ENCODE data around the gene CDH3.

The CDH3 gene

DNA sequence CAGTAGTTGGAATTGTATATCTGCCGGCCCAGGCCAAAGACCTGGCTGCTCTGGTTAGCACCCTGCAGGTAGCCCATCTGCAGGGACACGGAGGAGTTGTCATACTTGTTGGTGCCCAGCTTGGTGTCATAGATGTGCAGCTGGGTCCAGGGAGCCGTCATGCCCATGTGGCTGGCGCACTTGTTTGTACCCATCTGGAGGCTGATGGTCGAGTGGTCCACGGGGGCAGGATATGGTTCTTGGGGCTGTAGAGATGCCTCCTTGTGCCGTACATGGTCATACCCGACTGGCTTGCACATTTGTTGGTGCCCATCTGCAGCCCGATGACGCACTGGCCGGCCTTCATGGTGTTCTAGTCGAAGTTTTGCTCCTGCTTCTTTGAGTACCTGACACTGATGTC lies 6.0 kb downstream of the CDH3 start:
- H3K27ac ChIP-seq (ENCODE audit: low read depth, low read length) = no peak overlapping the region
- H3K36me3 ChIP-seq (ENCODE audit: insufficient read depth, low read length) = peaks cover 9% of the 10 kb centered on the region; the same call in 1 of the 2 replicates
- no peaks in the 10 kb centered on the region for H3K9me3 ChIP-seq (ENCODE audit: insufficient read depth, low read depth, low read length)
- 95% methylated on average over 12 of the region's 12 CpGs for WGBS
- H3K27me3 ChIP-seq (ENCODE audit: insufficient read depth, low read length) = no peaks in the 10 kb centered on the region
- no peak overlapping the region for H3K4me3 ChIP-seq (ENCODE audit: low read length)
- H3K4me1 ChIP-seq (ENCODE audit: insufficient read depth, low read length) = peaks cover 16% of the 10 kb centered on the region
- no peak overlapping the region for H3K9ac ChIP-seq (ENCODE audit: low read depth, low read length)

DNA sequence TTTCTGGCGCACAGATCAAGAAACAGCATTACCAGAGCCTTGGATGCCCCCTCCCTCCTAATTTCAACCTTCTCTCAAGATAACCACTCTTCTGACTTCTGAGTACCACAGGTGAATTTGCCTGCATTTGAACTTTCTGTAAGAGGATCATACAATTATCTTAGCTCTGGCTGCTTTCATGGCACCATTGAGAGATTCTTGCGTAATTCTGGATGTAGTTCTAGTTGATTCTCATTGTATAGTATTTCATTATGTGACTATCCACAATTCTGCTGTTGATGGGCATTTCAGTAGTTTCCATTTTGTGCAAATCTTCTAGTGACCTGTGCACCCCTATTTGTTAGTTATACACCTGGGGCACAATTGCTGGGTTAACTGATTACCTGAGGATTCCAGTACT lies 7.5 kb downstream of the CDH3 start:
- no peaks in the 10 kb centered on the region for H3K9me3 ChIP-seq (ENCODE audit: insufficient read depth, low read depth, low read length)
- peaks cover 9% of the 10 kb centered on the region; the same call in 1 of the 2 replicates for H3K36me3 ChIP-seq (ENCODE audit: insufficient read depth, low read length)
- no peak overlapping the region for H3K4me3 ChIP-seq (ENCODE audit: low read length)
- 98% methylated on average over 1 of the region's 2 CpGs for WGBS
- H3K27me3 ChIP-seq (ENCODE audit: insufficient read depth, low read length) = no peaks in the 10 kb centered on the region
- peaks cover 10% of the 10 kb centered on the region for H3K4me1 ChIP-seq (ENCODE audit: insufficient read depth, low read length)
- no peak overlapping the region for H3K27ac ChIP-seq (ENCODE audit: low read depth, low read length)
- no peak overlapping the region for H3K9ac ChIP-seq (ENCODE audit: low read depth, low read length)

DNA sequence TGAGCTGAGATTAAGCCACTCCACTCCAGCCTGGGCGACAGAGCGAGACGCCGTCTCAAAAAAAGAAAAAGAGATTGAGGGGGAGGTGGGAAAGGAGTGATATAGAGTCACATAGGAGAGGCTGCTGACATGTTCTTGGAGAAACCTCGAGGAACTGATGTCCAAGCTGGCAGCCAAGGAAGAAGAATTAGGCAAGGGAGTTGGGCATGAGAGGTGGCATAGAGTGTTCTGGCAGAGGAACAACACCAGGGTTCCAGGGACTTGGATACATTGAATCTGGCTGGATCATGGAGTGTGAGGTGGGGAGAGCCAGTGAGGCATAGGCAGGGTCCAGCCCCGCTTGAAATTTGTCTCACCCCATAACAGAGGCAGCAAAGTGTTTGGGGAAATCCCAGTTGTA lies 10.7 kb downstream of the CDH3 start:
- Histone ChIP-seq H3K27ac (ENCODE audit: low read depth, low read length) (no peak overlapping the region), H3K27me3 (ENCODE audit: insufficient read depth, low read length) (no peaks in the 10 kb centered on the region), H3K4me1 (ENCODE audit: insufficient read depth, low read length) (peaks cover 12% of the 10 kb centered on the region), H3K36me3 (ENCODE audit: insufficient read depth, low read length) (peaks cover 5% of the 10 kb centered on the region; the same call in 1 of the 2 replicates), H3K4me3 (ENCODE audit: low read length) (no peak overlapping the region), H3K9ac (ENCODE audit: low read depth, low read length) (no peak overlapping the region), H3K9me3 (ENCODE audit: insufficient read depth, low read depth, low read length) (no peaks in the 10 kb centered on the region)
- WGBS = 86% methylated on average over 6 of the region's 6 CpGs

DNA sequence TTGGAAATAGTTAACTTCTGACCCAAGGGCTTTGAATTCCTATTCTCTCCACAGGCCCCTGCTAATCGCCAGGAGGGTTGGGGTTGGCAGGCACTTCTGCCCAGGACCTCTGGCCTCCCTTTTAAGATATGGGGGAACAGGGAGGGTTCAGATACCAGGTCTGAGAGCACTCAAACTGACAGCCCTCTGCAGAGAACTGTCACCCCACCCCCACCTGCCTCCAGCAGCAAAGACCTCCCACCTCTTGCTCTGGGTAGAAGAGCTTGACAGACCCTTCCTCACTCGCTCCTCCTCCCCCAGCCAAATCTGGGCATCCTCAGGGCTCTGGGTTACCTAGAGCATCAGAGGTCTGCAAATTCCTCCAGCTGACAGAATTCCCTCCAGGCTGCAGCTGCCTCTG lies 11.6 kb downstream of the CDH3 start:
- peaks cover 12% of the 10 kb centered on the region for H3K4me1 ChIP-seq (ENCODE audit: insufficient read depth, low read length)
- WGBS = 63% methylated on average over 2 of the region's 2 CpGs

DNA sequence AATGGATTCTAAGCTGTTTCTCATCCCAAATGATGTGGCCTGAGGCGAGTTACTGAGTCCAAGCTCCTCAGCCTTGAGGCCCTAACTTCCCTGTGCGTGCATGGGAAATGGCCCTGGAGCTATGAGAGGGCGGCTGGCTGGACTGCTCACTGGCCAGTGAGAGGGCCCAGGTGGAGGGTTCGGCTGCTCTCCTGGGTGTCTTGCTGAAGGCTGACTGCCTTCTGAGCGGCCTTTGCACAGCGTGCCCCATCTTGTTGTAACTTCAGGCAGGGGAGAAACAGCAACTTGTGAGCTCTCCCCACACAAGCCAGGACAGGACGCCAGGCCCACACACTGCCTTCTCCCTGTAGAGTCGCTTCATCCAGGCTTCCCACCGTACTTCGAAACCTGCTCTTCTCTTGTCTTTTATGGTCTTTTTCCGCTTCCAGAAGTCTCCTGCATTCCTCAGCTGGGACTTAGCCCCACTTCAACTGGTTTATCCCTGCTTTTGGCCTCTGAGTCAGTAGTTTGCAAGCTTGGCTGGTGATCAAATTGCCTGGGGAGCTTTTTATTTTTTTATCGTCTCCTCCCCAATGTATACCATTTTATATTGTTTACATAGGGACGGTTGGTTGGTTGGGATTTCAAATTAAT lies 13.3 kb downstream of the CDH3 start:
- no peaks in the 10 kb centered on the region for H3K9me3 ChIP-seq (ENCODE audit: insufficient read depth, low read depth, low read length)
- 0 out of 2 replicates have a peak overlapping the region, but pooled peaks have one; percentile 49 for H3K27ac ChIP-seq (ENCODE audit: low read depth, low read length)
- H3K27me3 ChIP-seq (ENCODE audit: insufficient read depth, low read length) = no peaks in the 10 kb centered on the region
- H3K4me1 ChIP-seq (ENCODE audit: insufficient read depth, low read length) = peaks cover 12% of the 10 kb centered on the region
- no peak overlapping the region for H3K9ac ChIP-seq (ENCODE audit: low read depth, low read length)
- WGBS = 87% methylated on average over 11 of the region's 13 CpGs
- peaks cover 5% of the 10 kb centered on the region; the same call in 1 of the 2 replicates for H3K36me3 ChIP-seq (ENCODE audit: insufficient read depth, low read length)
- no peak overlapping the region for H3K4me3 ChIP-seq (ENCODE audit: low read length)

More for the DNA sequence above, 11.6 kb downstream of the CDH3 start:
- H3K36me3 ChIP-seq (ENCODE audit: insufficient read depth, low read length) = peaks cover 5% of the 10 kb centered on the region; the same call in 1 of the 2 replicates
- H3K4me3 ChIP-seq (ENCODE audit: low read length) = no peak overlapping the region
- H3K9ac ChIP-seq (ENCODE audit: low read depth, low read length) = no peak overlapping the region
- H3K9me3 ChIP-seq (ENCODE audit: insufficient read depth, low read depth, low read length) = no peaks in the 10 kb centered on the region
- no peak overlapping the region for H3K27ac ChIP-seq (ENCODE audit: low read depth, low read length)
- H3K27me3 ChIP-seq (ENCODE audit: insufficient read depth, low read length) = no peaks in the 10 kb centered on the region

DNA sequence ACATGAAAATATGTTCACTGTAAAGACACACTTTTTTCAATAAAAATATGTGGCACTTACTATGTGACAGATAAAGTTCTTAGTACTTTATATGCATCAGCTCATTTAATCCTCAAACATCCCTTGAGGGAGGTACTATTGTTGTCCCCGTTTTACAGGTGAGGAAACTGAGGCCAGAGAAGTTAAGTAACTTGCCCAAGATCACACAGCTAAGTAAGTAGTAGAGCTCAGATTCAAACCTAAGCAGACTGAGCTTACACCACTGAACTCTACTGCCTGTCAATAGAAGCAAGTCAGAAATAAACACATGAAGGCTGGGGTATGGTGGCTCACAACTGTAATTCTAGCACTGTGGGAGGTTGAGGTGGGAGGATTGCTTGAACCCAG lies 13.9 kb downstream of the CDH3 start:
- no peak overlapping the region for H3K9ac ChIP-seq (ENCODE audit: low read depth, low read length)
- H3K9me3 ChIP-seq (ENCODE audit: insufficient read depth, low read depth, low read length) = no peaks in the 10 kb centered on the region
- H3K27me3 ChIP-seq (ENCODE audit: insufficient read depth, low read length) = no peaks in the 10 kb centered on the region
- H3K4me3 ChIP-seq (ENCODE audit: low read length) = no peak overlapping the region
- 75% methylated on average over 1 of the region's 1 CpG for WGBS
- H3K36me3 ChIP-seq (ENCODE audit: insufficient read depth, low read length) = peaks cover 5% of the 10 kb centered on the region; the same call in 1 of the 2 replicates
- H3K27ac ChIP-seq (ENCODE audit: low read depth, low read length) = no peak overlapping the region
- peaks cover 12% of the 10 kb centered on the region for H3K4me1 ChIP-seq (ENCODE audit: insufficient read depth, low read length)

DNA sequence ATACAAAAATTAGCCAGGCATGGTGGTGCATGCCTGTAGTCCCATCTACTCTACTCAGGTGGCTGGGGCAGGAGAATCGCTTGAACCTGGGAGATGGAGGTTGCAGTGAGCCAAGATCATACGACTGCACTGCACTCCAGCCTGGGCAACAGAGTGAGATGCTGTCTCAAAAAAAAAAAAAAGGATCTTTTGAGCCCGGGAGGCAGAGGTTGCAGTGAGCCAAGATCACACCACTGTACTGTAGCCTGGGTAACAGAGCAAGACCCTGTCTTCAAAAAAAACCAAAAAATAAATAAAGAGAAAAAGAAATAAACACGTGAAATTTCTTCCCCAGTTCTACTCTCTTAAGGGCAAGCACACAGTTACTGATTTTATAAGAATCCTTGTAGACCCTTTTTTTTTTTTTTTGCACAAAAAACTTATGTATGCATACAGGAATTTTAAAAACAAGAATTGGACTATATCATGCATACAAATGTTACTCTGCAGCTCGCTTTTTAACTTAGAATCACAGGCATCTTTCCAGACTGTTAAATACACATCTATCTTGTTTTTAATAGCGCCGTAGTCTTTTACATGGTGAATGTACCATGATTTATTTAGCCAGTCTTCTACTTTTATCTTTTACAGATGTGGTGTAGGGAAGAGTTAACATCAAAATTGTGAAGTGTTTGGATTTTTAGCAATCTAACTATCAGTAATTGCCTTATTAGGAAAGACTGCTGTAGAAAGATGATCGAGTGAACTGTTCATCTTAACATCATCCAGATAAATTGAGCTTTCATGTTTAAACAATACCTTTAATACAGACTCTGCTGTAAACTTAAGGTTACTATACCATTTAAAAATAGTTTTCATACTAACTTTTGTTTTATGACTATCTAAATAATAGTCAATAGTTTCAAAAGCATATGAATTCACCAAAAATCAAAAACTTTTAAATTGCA lies 14.6 kb downstream of the CDH3 start:
- Histone ChIP-seq H3K4me1 (ENCODE audit: insufficient read depth, low read length) (peaks cover 12% of the 10 kb centered on the region), H3K27me3 (ENCODE audit: insufficient read depth, low read length) (no peaks in the 10 kb centered on the region), H3K9ac (ENCODE audit: low read depth, low read length) (no peak overlapping the region), H3K9me3 (ENCODE audit: insufficient read depth, low read depth, low read length) (no peaks in the 10 kb centered on the region), H3K4me3 (ENCODE audit: low read length) (no peak overlapping the region), H3K36me3 (ENCODE audit: insufficient read depth, low read length) (peaks cover 5% of the 10 kb centered on the region; the same call in 1 of the 2 replicates), H3K27ac (ENCODE audit: low read depth, low read length) (no peak overlapping the region)
- 92% methylated on average over 8 of the region's 8 CpGs for WGBS

DNA sequence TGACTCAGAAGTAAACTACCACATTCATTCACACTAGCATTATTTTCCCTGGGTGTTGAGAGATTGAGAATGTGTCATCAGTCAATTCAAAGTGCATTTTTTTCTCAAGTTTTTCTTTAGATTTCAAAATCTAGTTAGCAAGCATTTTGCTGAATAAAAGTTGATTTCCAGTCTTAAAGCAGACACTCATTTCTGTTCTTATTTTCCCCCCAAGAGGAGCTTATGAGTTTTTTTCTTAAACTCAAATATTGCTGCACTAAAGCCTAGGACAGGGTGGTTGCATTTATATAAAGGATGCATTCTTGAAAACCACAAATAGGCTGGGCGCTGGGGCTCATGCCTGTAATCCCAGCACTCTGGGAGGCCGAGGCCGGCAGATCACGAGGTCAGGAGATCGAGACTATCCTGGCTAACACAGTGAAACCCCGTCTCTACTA lies 15.3 kb downstream of the CDH3 start:
- peaks cover 12% of the 10 kb centered on the region for H3K4me1 ChIP-seq (ENCODE audit: insufficient read depth, low read length)
- H3K4me3 ChIP-seq (ENCODE audit: low read length) = no peak overlapping the region
- H3K27ac ChIP-seq (ENCODE audit: low read depth, low read length) = no peak overlapping the region
- H3K27me3 ChIP-seq (ENCODE audit: insufficient read depth, low read length) = no peaks in the 10 kb centered on the region
- WGBS = 88% methylated on average over 6 of the region's 6 CpGs
- H3K9me3 ChIP-seq (ENCODE audit: insufficient read depth, low read depth, low read length) = no peaks in the 10 kb centered on the region
- peaks cover 5% of the 10 kb centered on the region; the same call in 1 of the 2 replicates for H3K36me3 ChIP-seq (ENCODE audit: insufficient read depth, low read length)
- H3K9ac ChIP-seq (ENCODE audit: low read depth, low read length) = no peak overlapping the region

DNA sequence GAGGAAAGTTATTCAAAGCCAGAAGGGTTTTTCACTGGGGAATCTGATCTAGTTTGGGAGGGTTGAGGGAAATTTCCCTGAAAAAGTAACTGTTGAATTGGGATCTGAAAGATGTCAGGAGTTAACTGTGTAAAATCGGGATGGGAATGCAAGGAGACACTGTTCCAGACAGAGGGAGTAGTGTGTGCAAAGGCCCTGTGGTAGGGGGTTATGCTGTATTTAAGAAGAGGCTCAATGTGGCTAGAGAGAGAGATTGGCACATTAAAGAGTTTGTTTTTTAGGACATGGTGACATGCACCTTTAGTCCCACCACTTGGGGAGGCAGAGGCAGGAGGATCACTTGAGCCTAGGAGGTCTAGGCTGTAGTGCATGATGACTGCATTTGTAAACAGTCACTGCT lies 16.9 kb downstream of the CDH3 start:
- H3K27ac ChIP-seq (ENCODE audit: low read depth, low read length) = no peak overlapping the region
- H3K36me3 ChIP-seq (ENCODE audit: insufficient read depth, low read length) = peaks cover 5% of the 10 kb centered on the region; the same call in 1 of the 2 replicates
- H3K9me3 ChIP-seq (ENCODE audit: insufficient read depth, low read depth, low read length) = no peaks in the 10 kb centered on the region
- H3K4me3 ChIP-seq (ENCODE audit: low read length) = no peak overlapping the region
- 89% methylated on average over 1 of the region's 1 CpG for WGBS
- no peaks in the 10 kb centered on the region for H3K27me3 ChIP-seq (ENCODE audit: insufficient read depth, low read length)
- peaks cover 5% of the 10 kb centered on the region; the same call in 1 of the 2 replicates for H3K4me1 ChIP-seq (ENCODE audit: insufficient read depth, low read length)
- no peak overlapping the region for H3K9ac ChIP-seq (ENCODE audit: low read depth, low read length)

DNA sequence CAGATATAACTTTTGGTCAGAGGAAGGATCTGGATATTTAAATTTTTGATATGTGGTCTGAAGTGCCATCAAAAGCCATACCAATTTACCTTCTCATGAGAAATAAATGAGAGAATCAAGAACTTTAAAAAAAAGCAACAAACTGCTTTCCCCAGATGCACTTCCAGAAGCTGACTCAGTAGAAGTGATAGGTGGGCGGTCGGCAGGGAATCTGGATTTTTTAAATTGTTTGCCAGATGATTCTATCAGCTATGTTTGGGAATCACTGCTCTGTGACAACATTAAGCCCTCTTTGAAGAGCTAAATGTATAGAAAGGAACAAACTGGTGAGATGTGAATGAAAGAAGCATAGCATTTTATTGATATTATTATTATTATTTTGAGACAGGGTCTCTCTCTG lies 19.2 kb downstream of the CDH3 start:
- no peaks in the 10 kb centered on the region; the same call in 1 of the 2 replicates for H3K36me3 ChIP-seq (ENCODE audit: insufficient read depth, low read length)
- H3K27ac ChIP-seq (ENCODE audit: low read depth, low read length) = no peak overlapping the region
- 92% methylated on average over 2 of the region's 2 CpGs for WGBS
- H3K4me3 ChIP-seq (ENCODE audit: low read length) = no peak overlapping the region
- no peak overlapping the region for H3K9ac ChIP-seq (ENCODE audit: low read depth, low read length)
- no peaks in the 10 kb centered on the region; the same call in 1 of the 2 replicates for H3K4me1 ChIP-seq (ENCODE audit: insufficient read depth, low read length)
- no peaks in the 10 kb centered on the region for H3K9me3 ChIP-seq (ENCODE audit: insufficient read depth, low read depth, low read length)
- H3K27me3 ChIP-seq (ENCODE audit: insufficient read depth, low read length) = no peaks in the 10 kb centered on the region

DNA sequence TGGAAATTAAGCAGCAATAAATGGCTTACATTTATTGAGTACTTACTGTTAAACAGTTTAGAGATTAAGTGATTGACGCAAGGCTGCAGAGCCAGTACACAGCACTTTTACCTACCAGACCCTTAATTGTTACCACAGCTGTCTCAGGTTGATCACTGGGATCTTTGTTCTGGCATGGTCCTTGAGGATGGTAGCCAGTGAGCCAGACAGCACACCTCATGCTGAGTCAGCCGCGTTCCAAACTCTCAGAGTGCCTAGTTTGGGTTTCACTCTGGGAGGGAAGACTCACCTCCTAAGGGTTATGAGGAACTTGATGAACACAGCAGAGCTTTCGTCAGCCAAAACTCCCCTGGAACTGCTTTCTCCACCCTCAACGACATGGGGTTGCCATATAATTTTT lies 20.4 kb downstream of the CDH3 start:
- Histone ChIP-seq H3K9me3 (ENCODE audit: insufficient read depth, low read depth, low read length) (no peaks in the 10 kb centered on the region), H3K4me1 (ENCODE audit: insufficient read depth, low read length) (no peaks in the 10 kb centered on the region; the same call in 1 of the 2 replicates), H3K36me3 (ENCODE audit: insufficient read depth, low read length) (no peaks in the 10 kb centered on the region; the same call in 1 of the 2 replicates), H3K9ac (ENCODE audit: low read depth, low read length) (no peak overlapping the region), H3K27ac (ENCODE audit: low read depth, low read length) (no peak overlapping the region), H3K27me3 (ENCODE audit: insufficient read depth, low read length) (no peaks in the 10 kb centered on the region), H3K4me3 (ENCODE audit: low read length) (no peak overlapping the region)
- 89% methylated on average over 5 of the region's 5 CpGs for WGBS
